Fibroblast of skin of right quadriceps (primary cell): ENCODE results near the gene MAN2A1.

ENCODE experiments used
- DNase-seq: peaks from one replicate; pipeline ENCODE4 v3.0.0-alpha.2; 2013

MAN2A1 gene

GRCh38 chr5:109682383-109682782 is 7.3 kb upstream of the MAN2A1 start:
- DNase-seq = no peak

- no peak for DNase-seq
Measured at GRCh38 chr5:109685916-109686315, 3.8 kb upstream of the MAN2A1 start.

GRCh38 chr5:109688630-109688969 is 1.1 kb upstream of the MAN2A1 start:
- DNase-seq = no peak

GRCh38 chr5:109688970-109689739 is 572 bp upstream of the MAN2A1 start:
- peak; percentile 91 for DNase-seq

- DNase-seq = peak; percentile 33
Measured at GRCh38 chr5:109690242-109690974, 681 bp downstream of the MAN2A1 start.

- peak; percentile 80 for DNase-seq
Measured at GRCh38 chr5:109690975-109691574, 1.3 kb downstream of the MAN2A1 start.

GRCh38 chr5:109691996-109692395 is 2.3 kb downstream of the MAN2A1 start:
- DNase-seq = peak; percentile 59

- DNase-seq = no peak
Measured at GRCh38 chr5:109692852-109693251, 3.1 kb downstream of the MAN2A1 start.

- DNase-seq = peak; percentile 81
Measured at GRCh38 chr5:109693535-109694400, 4.0 kb downstream of the MAN2A1 start.

- DNase-seq = peak; percentile 67
Measured at GRCh38 chr5:109694451-109694891, 4.7 kb downstream of the MAN2A1 start.

GRCh38 chr5:109695005-109695926 is 5.5 kb downstream of the MAN2A1 start:
- no peak for DNase-seq

GRCh38 chr5:109697339-109697738 is 7.6 kb downstream of the MAN2A1 start:
- DNase-seq = no peak

- no peak for DNase-seq
Measured at GRCh38 chr5:109700516-109701153, 10.9 kb downstream of the MAN2A1 start.

GRCh38 chr5:109701252-109701651 is 11.5 kb downstream of the MAN2A1 start:
- no peak for DNase-seq

- no peak for DNase-seq
Measured at GRCh38 chr5:109701792-109702191, 12.1 kb downstream of the MAN2A1 start.

GRCh38 chr5:109703166-109703565 is 13.4 kb downstream of the MAN2A1 start:
- no peak for DNase-seq

- peak; percentile 69 for DNase-seq
Measured at GRCh38 chr5:109703829-109704228, 14.1 kb downstream of the MAN2A1 start.

- DNase-seq = no peak
Measured at GRCh38 chr5:109704282-109704952, 14.7 kb downstream of the MAN2A1 start.

- DNase-seq = peak; percentile 62
Measured at GRCh38 chr5:109705596-109705995, 15.9 kb downstream of the MAN2A1 start.

- no peak for DNase-seq
Measured at GRCh38 chr5:109706095-109706494, 16.4 kb downstream of the MAN2A1 start.

GRCh38 chr5:109707531-109707930 is 17.8 kb downstream of the MAN2A1 start:
- no peak for DNase-seq
